ENCODE data around the gene OOSP4B. TPM values are rescaled to one million over a fixed set of nuclear protein-coding genes. Genes with fewer than 3 reads are reported as not detected.

OOSP4B gene
- total RNA-seq, 4 donors from 2014 or later, result not detected

DNA sequence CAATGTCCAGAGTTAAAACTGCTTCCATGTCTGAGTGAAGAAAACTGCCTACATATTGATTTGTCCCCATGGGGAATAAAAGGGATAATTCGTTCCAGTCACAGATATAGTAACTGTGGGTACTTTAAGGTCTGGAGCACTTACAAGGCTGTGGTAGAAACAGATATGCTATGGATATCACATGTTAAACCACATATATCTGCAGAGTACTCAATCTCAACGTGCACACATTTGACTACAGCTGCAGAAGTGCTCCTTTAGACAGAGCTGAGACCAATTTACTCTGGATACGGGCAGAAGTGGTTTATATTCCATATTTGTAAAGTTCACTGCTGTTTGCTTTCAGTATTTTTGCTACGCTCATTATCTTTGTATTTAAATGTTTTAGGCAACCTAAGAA is 61.8 kb downstream of the OOSP4B start:
- Histone ChIP-seq H3K27ac (no peak overlapping the region), H3K4me1 (no peaks in the 10 kb centered on the region), H3K36me3 (no peaks in the 10 kb centered on the region), H3K9me3 (no peaks in the 10 kb centered on the region), H3K4me3 (no peak overlapping the region), H3K27me3 (no peaks in the 10 kb centered on the region)
- no peak for TF ChIP-seq POLR2A (IDR thresholded peaks at IDR 0.05)
- TF ChIP-seq, protein P1, sequence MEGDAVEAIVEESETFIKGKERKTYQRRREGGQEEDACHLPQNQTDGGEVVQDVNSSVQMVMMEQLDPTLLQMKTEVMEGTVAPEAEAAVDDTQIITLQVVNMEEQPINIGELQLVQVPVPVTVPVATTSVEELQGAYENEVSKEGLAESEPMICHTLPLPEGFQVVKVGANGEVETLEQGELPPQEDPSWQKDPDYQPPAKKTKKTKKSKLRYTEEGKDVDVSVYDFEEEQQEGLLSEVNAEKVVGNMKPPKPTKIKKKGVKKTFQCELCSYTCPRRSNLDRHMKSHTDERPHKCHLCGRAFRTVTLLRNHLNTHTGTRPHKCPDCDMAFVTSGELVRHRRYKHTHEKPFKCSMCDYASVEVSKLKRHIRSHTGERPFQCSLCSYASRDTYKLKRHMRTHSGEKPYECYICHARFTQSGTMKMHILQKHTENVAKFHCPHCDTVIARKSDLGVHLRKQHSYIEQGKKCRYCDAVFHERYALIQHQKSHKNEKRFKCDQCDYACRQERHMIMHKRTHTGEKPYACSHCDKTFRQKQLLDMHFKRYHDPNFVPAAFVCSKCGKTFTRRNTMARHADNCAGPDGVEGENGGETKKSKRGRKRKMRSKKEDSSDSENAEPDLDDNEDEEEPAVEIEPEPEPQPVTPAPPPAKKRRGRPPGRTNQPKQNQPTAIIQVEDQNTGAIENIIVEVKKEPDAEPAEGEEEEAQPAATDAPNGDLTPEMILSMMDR (IDR thresholded peaks at IDR 0.05), result no peak
- intact Hi-C loops (cut with DNase I; ENCODE audit: low total_unique reads), result no loop called here
- DNase-seq, result no peak

DNA sequence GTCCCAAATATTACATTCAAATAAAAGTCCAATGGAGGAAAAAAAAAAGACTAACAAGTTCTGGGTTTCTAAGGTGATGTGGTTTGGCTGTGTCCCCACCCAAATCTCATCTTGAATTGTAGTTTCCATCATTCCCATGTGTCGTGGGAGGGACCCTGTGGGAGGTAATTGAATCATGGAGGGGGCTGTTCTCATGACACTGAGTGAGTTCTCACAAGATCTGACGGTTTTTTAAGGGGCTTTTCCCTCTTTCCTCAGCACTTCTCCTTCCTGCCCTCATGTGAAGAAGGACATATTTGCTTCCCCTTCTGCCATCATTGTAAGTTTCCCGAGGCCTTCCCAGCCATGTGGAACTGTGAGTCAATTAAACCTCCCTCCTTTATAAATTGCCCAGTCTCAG is 63.6 kb downstream of the OOSP4B start:
- Histone ChIP-seq H3K36me3 (no peaks in the 10 kb centered on the region), H3K27me3 (no peaks in the 10 kb centered on the region), H3K4me3 (no peak overlapping the region), H3K27ac (no peak overlapping the region), H3K9me3 (no peaks in the 10 kb centered on the region), H3K4me1 (no peaks in the 10 kb centered on the region)
- no peak for DNase-seq
- TF ChIP-seq, protein P1 (IDR thresholded peaks at IDR 0.05), result no peak
- TF ChIP-seq POLR2A (IDR thresholded peaks at IDR 0.05), result no peak
- intact Hi-C loops (cut with DNase I; ENCODE audit: low total_unique reads), result no loop called here

Other genes starting within 250 kb of the OOSP4B start
- gene MRPL16, start 206.4 kb upstream of the OOSP4B start, total RNA-seq, result 10 to 100 TPM; 14.3 to 64.4 (median 38.9) TPM
- gene CBLIF, start 171.7 kb upstream of the OOSP4B start, total RNA-seq, result not detected
- not detected for gene TCN1, start 150.7 kb upstream of the OOSP4B start, total RNA-seq
- gene OOSP3, start 138.4 kb upstream of the OOSP4B start, total RNA-seq, result not detected
- gene OOSP1, start 78.7 kb upstream of the OOSP4B start, total RNA-seq, result not detected
- gene OOSP4A, start 53.1 kb upstream of the OOSP4B start, total RNA-seq, result not detected
- not detected for gene OOSP2, start 23.2 kb downstream of the OOSP4B start, total RNA-seq
- gene MS4A3, start 39.5 kb downstream of the OOSP4B start, total RNA-seq, result not detected
- 1 to 10 TPM in 2 of 4 donors, under 1 TPM in 2; 0.62 to 3.2 (median 0.88) TPM for gene MS4A2, start 71.5 kb downstream of the OOSP4B start, total RNA-seq
- 10 to 100 TPM; 35.2 to 51.7 (median 40.3) TPM for gene MS4A6A, start 165.9 kb downstream of the OOSP4B start, total RNA-seq
- 1 to 10 TPM in 2 of 4 donors, not detected in 2; 1.8 to 2.5 TPM for gene MS4A4E, start 226.0 kb downstream of the OOSP4B start, total RNA-seq